Articular chondrocyte of knee joint (primary cell): ENCODE measurements around the gene CCDC192. TPM values are rescaled to one million over a fixed set of nuclear protein-coding genes. Genes with fewer than 3 reads are reported as not detected.

ENCODE experiments used
- total RNA-seq: library from RNA; depleted of rRNA; stranded (reverse); fragments of >200 nt; gene quantifications from 2 replicates; pipeline ENCODE4 v1.2.3, GENCODE V29; 2012

CCDC192 gene, protein sequence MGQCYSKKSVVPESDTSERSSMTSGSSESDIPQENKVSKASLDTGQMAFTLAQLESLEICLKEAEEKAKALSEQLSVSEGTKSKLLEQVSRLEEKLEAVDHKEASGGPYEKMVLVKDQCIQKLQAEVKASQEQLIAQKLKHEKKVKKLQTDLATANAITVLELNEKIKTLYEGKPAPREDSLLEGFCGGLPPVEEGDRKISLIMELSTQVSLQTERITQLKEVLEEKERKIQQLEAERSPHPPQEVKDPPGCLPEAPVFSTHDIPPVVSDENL
- not detected in 2 replicates for total RNA-seq

GRCh38 chr5:127702926-127703561 is at the start of gene CCDC192:
Gene CCDC192, plus strand, starts transcription at chr5:127703391. Its CDS starts 55 bp downstream, at chr5:127703446.

Other genes starting within 250 kb of the CCDC192 start
- 94.4 and 98.4 TPM in 2 replicates for gene PRRC1, start 185.8 kb upstream of the CCDC192 start, total RNA-seq
- 0.11 TPM in 1 of 2 replicates, not detected in the other for gene CTXN3, start 54.3 kb upstream of the CCDC192 start, total RNA-seq